Head of caudate nucleus (tissue), 42 donors: ENCODE measurements around the gene WDPCP.
"Not testable (repeated sequence)": the region's sequence is repeated elsewhere in the genome, so short reads cannot be mapped to it uniquely, and the experiment has no call there.

Experiments used
- DNase-seq, 42 donors: peaks; one replicate each; pipeline versions ENCODE4 v3.0.0 to v3.0.0-alpha.2; 2020 to 2021; ENCODE audit warnings: mixed read lengths in 7 of 42
- intact Hi-C: fragments of 100-400 bp; cut with DNase I; formaldehyde crosslinking; loops from one replicate; pipeline ENCODE4 v1.15.0; 2022

The WDPCP gene

DNA sequence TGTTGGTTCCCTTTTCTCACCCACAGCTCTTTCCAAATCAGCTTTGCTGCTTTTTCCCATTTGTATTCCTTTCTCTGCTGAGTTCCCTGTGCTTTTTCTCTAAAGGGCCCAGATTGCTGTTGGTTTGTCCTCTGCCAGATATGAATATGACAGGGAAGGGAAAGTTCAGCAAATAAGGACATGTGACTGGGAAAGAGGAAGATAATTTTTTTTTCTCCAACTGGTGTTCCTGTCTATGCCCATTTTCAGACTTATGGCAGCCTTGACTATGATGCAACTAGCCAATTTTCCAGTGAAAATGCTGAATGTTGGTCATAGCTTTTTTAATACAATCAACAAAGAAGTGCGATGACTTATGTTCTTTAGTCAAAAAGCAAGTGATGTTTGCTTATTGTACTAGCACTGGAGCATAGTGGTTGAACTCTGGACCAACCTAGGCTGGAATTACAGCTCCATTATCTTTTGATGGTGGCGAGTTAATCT, 8.2 kb upstream of the WDPCP start:
- intact Hi-C loops = no loop called here
- DNase-seq = no peak

- intact Hi-C loops = no loop called here
- no peak for DNase-seq
These were observed 6.4 kb upstream of the WDPCP start for GRCh38 chr2:63594660-63595059.

GRCh38 chr2:63591566-63592175, 3.4 kb upstream of the WDPCP start:
- intact Hi-C loops = no loop called here
- no peak for DNase-seq

DNA sequence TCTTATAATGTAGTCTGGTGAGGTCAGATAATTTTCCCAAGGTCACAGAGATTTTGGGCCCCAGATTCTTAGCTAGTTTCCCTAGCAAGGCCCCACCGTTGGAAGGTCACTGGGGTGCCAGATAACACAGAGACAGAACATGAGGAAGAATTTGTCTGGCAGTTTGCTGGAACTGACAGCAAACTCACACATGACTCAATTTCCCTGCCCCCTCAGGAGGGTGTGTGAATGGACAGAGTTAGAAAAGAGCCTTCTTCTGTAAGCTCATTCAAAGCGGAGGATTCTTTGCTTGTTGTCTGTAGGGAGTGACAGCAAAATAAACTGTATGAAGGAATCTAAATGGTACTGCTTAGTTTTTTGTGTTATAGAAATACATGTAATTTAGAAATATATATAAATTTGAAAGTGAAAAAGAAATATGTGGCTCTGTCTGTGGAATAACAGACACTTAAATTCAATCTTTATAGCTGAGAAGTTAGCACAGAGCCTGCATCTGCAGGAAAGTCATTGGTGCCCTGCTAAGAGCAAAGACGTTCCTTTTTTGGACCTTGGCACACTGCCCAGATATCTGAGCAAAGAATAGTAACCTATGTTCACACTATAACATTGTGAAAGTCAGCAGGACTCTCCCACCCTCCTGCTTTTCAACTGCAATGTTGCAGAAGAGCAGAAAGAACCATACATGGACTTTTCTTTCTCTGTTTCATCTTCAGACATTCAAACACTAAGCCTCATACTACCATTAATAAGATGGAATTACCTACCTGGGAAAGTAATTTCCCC, 2.5 kb upstream of the WDPCP start:
- intact Hi-C loops = no loop called here
- peak in 27 of 42 donors; percentile 25 to 80 (median 42) for DNase-seq

GRCh38 chr2:63589148-63589958, 1.1 kb upstream of the WDPCP start:
- intact Hi-C loops = loop anchor here (5.0 kb wide), 1 partner anchor 253 kb away; the partner anchor contains the start of gene UGP2
- peak in 20 of 42 donors; percentile 8 to 73 (median 28) for DNase-seq

GRCh38 chr2:63587814-63588384, 378 bp downstream of the WDPCP start:
- peak in 1 of 42 donors; percentile 3 for DNase-seq
- intact Hi-C loops = loop anchor here (5.0 kb wide), 1 partner anchor 254 kb away; the partner anchor contains the start of gene UGP2

DNA sequence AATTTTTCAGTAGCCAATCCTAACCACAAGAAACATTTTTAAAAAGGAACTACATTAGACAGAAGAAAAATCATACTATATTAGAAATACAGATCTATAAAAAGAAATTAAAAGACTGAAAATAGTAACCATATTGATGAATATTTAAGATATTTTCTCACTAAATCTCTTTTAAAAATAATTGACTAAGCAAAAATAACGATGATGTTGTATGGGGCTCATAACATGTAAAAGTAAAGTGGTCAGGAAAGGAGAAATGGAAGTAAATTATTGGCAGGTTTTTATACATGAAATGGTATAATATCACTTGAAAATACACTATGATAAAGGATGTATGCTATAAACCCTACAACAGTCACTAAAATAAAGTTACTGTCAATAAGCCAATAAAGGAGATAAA, 5.4 kb downstream of the WDPCP start:
- no peak for DNase-seq
- intact Hi-C loops = no loop called here

DNA sequence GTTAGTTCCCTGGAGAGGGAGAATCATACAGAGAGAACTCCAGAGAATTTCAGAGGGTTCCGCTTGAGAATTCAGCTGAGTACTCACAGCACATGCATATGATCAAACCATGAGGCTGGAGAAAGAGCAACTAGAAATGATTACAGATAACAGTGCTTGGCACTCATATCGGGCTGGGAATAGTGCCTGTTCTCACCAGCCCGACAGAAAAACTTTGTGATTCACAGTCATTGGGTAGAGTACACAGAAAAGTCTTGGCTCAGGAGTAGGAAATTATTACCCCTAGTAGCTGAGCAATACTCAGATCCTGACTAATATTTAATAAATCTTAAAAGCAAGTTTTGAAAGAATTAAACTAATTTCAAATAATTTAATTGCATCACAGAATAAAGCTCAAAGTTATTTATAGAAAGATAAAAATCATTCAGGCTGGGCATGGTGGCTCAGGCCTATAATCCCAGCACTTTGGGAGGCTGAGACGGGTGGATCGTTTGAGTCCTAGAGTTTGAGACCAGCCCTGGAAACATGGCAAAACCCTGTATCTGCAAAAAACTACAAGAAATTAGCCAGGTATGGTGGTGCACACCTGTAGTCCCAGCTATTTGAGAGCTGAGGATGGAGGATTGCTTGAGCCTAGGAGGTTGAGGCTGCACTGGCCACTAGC, 6.8 kb downstream of the WDPCP start:
- DNase-seq = peak in 11 of 42 donors; percentile 8 to 52 (median 18)
- intact Hi-C loops = no loop called here

DNA sequence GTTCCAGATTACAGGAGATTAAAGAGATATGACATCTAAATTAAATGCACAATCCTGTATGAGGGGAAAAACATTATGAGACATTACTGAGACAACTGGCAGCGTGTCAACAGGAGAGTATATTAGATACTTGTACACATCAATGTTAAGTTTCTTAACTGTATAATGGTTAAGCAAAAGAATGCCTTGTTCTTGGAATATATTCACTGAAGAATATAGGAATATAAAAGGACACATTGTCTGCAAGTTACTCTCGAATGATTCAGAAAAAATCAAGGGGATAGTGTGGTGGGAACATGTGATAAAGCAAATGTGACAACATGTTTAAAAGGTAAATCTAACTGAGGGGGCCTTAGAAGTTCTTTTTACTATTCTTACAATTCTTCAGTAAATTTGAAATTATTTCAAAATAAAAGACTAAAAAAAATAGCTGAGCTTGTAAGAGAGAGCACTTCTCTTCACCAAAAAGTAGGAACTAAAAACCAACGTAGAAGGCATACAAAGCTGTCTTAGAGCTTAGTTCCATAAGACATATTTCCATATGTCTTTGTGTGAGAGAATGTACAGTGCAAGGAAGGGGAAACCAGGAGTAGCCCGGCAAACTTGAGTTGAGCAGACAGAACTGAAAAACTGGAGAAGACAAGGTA, 7.5 kb downstream of the WDPCP start:
- intact Hi-C loops = no loop called here
- DNase-seq = no peak

- no peak for DNase-seq
- intact Hi-C loops = no loop called here
These were observed 9.5 kb downstream of the WDPCP start for GRCh38 chr2:63578767-63579166.

DNA sequence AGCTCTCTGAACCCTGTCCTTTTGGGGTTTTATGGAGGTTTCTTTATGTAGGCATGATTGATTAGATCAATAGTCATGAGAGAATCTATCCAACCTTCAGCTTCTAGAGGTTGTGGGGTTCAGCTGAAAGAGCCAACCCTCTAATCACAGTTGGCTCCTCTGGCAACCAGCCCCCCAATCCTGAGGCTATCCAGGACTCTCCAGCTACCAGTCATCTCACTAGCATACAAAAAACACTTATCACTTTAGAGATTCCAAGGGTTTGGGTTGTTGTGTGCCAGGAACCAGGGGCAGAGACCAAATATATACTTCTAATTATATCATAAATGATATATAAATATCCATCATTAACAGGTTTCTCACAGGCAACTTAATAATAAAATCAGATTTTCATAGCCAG, 11.7 kb downstream of the WDPCP start:
- no peak for DNase-seq

GRCh38 chr2:63573726-63574345, 14.4 kb downstream of the WDPCP start:
- DNase-seq, intact Hi-C loops: not testable (repeated sequence)

More for the DNA sequence above, 11.7 kb downstream of the WDPCP start:
- intact Hi-C loops = no loop called here

GRCh38 chr2:63573026-63573425, 15.3 kb downstream of the WDPCP start:
- intact Hi-C loops, DNase-seq: not testable (repeated sequence)

DNA sequence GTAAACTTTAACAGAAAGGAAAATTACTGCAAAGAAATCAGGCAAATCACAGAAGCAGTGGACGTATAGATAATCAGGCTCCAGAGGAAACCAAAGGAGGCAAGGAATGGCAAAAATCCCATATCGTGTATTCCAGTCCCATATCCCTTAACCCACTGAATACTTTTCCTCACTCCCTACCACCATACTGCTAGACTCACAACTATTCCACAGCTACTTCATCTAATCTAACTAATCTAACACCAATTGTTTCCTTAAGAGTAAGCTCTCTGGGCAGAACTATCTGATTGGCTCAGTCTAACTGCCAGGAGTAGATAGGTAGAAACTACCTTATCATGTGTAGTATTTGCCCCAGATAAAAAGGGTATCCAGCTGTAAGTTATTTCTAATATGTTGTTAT, 16.3 kb downstream of the WDPCP start:
- intact Hi-C loops = no loop called here
- DNase-seq = no peak

DNA sequence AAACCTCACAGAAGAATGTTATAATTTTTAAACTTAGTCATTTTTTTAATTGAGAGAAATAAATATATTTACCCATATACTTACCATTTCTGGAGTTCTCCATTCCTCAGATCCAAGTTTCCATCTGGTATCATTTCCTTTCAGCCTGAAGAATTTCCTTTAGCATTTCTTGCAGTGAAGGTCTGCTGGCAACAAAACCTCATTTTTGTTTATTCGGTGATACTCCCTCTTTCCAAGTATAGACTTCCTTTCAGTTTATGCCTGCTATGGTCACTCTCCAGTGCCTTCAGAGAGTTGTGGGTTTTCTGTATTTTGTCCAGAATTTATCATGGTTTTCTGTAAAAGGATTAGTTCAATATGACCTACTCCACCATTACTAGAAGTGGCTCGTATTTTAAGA, 17.0 kb downstream of the WDPCP start:
- DNase-seq = no peak
- intact Hi-C loops = no loop called here

DNA sequence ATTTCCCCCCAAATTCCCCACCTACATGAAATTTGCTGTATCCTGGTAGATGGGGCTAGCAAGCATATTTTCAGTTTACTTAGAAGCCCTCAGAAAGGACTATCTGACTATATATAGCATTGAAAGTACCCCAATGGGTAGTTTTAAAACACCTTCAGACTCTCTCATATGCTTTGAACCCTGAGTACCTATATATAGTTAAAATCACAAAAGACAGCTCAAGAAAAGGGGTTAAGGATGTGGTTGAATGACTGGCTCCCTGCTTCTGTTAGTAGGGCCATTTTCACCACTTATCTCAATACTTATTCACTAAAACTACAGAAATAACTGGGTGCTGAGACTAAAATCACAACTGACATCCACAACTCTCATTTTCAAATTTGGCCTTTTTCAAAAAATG, 18.5 kb downstream of the WDPCP start:
- intact Hi-C loops = no loop called here

DNA sequence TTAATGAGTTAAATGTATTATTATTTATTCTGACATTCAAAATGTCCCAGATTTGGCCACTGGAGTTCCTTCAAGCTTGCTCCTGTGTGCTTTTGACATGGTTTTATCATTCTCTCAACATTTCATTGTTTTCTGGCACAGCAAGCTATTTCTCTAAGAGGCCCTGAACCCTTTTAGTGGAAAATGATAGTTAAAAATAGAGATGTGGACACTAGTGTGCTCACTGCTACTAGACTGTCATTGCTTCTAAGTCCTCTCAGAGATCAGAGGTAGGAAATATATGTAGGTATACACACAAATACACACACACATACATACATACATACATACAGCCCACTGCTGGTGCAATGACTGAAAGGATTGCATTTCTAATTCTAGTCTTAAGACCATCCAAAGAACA, 25.5 kb downstream of the WDPCP start:
- DNase-seq = no peak
- intact Hi-C loops = no loop called here

More for the DNA sequence above, 18.5 kb downstream of the WDPCP start:
- no peak for DNase-seq

- intact Hi-C loops, DNase-seq: not testable (repeated sequence)
These were observed 29.4 kb downstream of the WDPCP start for GRCh38 chr2:63558922-63559321.
